ENCODE data around the gene ADGRL3.

- no peak for TF ChIP-seq YY1 (tag by site-specific recombination; IDR thresholded peaks at IDR 0.05)
- TF ChIP-seq, protein P1, sequence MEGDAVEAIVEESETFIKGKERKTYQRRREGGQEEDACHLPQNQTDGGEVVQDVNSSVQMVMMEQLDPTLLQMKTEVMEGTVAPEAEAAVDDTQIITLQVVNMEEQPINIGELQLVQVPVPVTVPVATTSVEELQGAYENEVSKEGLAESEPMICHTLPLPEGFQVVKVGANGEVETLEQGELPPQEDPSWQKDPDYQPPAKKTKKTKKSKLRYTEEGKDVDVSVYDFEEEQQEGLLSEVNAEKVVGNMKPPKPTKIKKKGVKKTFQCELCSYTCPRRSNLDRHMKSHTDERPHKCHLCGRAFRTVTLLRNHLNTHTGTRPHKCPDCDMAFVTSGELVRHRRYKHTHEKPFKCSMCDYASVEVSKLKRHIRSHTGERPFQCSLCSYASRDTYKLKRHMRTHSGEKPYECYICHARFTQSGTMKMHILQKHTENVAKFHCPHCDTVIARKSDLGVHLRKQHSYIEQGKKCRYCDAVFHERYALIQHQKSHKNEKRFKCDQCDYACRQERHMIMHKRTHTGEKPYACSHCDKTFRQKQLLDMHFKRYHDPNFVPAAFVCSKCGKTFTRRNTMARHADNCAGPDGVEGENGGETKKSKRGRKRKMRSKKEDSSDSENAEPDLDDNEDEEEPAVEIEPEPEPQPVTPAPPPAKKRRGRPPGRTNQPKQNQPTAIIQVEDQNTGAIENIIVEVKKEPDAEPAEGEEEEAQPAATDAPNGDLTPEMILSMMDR (tag by site-specific recombination; IDR thresholded peaks at IDR 0.05), result no peak
- no peak for TF ChIP-seq SETDB1 (IDR thresholded peaks at IDR 0.05; ENCODE audit: insufficient read length, low read length)
- TF ChIP-seq MYNN (tag by site-specific recombination; IDR thresholded peaks at IDR 0.05; ENCODE audit: borderline replicate concordance), result no peak
- TF ChIP-seq ZNF707 (tag by site-specific recombination; IDR thresholded peaks at IDR 0.05), result no peak
- TF ChIP-seq, protein P2, sequence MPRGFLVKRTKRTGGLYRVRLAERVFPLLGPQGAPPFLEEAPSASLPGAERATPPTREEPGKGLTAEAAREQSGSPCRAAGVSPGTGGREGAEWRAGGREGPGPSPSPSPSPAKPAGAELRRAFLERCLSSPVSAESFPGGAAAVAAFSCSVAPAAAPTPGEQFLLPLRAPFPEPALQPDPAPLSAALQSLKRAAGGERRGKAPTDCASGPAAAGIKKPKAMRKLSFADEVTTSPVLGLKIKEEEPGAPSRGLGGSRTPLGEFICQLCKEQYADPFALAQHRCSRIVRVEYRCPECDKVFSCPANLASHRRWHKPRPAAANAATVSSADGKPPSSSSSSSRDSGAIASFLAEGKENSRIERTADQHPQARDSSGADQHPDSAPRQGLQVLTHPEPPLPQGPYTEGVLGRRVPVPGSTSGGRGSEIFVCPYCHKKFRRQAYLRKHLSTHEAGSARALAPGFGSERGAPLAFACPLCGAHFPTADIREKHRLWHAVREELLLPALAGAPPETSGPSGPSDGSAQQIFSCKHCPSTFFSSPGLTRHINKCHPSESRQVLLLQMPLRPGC (tag by site-specific recombination; IDR thresholded peaks at IDR 0.05), result no peak
- no peak for TF ChIP-seq BCL11B (tag by site-specific recombination; IDR thresholded peaks at IDR 0.05; ENCODE audit: low read depth)
These were observed 830.8 kb downstream of the ADGRL3 start for GRCh38 chr4:62030958-62031357.

Measured in HEK293 (cell line).